A549 (cell line): Measurements from ENCODE around the gene ORM2. TPM values are rescaled to one million over a fixed set of nuclear protein-coding genes. Genes with fewer than 3 reads are reported as not detected.

Source experiments
- ATAC-seq, 2 experiments: fragments of 200-7000 bp in 1 of 2; fragments of >200 bp in 1 of 2; cut with Nextera tagmentation in 1 of 2; cut with Tn5 transposase in 1 of 2; 3 replicates each; pipeline versions ENCODE4 v1.8.0 to v1.9.1; 2018 to 2020; ENCODE audit warnings: mild to moderate bottlenecking in 1 of 2, moderate library complexity in 1 of 2
- CTCF ChIA-PET: fragments of 300-600 bp; sonication (Branson Sonifier 250); formaldehyde crosslinking; extraction: SDS; loops from one replicate; lab custom pipeline; 2021; ENCODE audit warnings: antibody characterized with exemption, inconsistent platforms; lab: Yijun Ruan, JAX
- POLR2A ChIA-PET: fragments of 350-600 bp; formaldehyde crosslinking; extraction: SDS; loops from one replicate; lab custom pipeline; 2021; ENCODE audit warnings: antibody characterized with exemption, inconsistent platforms; lab: Yijun Ruan, JAX
- DNase-seq, 2 experiments: peaks; one replicate each; pipeline versions ENCODE4 v3.0.0 to v3.0.0-alpha.2; 2011 to 2016; ENCODE audit warnings: low read depth in 1 of 2, low spot score in 1 of 2
- FAIRE-seq: peaks from 2 replicates; lab custom pipeline; 2011; peaks lifted over from hg19 to GRCh38; lab: Jason Lieb, UNC
- H3K27ac ChIP-seq, 2 experiments: fragments of >200 bp; sonication (Bioruptor Twin); formaldehyde crosslinking; 3 replicates each; pipeline ENCODE4 v1.5.1; 2016 to 2017
- H3K4me1 ChIP-seq: fragments of >200 bp; sonication (Bioruptor Twin); formaldehyde crosslinking; 3 replicates; pipeline ENCODE4 v1.6.1; 2016
- H3K4me2 ChIP-seq: fragments of >200 bp; sonication (Bioruptor Twin); formaldehyde crosslinking; 3 replicates; pipeline ENCODE4 v1.6.1; 2016
- H3K4me3 ChIP-seq: fragments of >200 bp; sonication (Bioruptor Twin); formaldehyde crosslinking; 3 replicates; pipeline ENCODE4 v1.5.1; 2016
- H3K9me3 ChIP-seq: fragments of >200 bp; sonication (Bioruptor Twin); formaldehyde crosslinking; 3 replicates; pipeline ENCODE4 v1.6.1; 2016
- ATOH8 ChIP-seq: fragments of 250-450 bp; sonication (Bioruptor Pico); IDR thresholded peaks from 2 replicates; pipeline ENCODE4 v1.5.0; 2020; ENCODE audit warnings: low read depth, mild to moderate bottlenecking, moderate library complexity
- CEBPB ChIP-seq, 2 experiments: fragments of >200 bp in 1 of 2; sonication (Bioruptor Twin) in 1 of 2; formaldehyde crosslinking in 1 of 2; IDR thresholded peaks; 2 replicates each; pipeline ENCODE4 v1.6.1; 2012 to 2016
- EP300 ChIP-seq, 2 experiments: fragments of >200 bp; sonication (Bioruptor Twin); formaldehyde crosslinking; IDR thresholded peaks; 2 replicates in 1 of 2; 3 replicates in 1 of 2; pipeline ENCODE4 v1.6.1; 2016 to 2017
- ESRRA ChIP-seq: fragments of 150-350 bp; IDR thresholded peaks from 2 replicates; pipeline ENCODE4 v1.6.1; 2014; ENCODE audit warnings: mild to moderate bottlenecking, low read length, borderline replicate concordance
- FOSL2 ChIP-seq, 2 experiments: fragments of 450-650 bp in 1 of 2; fragments of >200 bp in 1 of 2; sonication (Bioruptor Twin) in 1 of 2; formaldehyde crosslinking; IDR thresholded peaks; 2 replicates each; pipeline versions ENCODE4 v1.5.0 to v1.6.1; 2016 to 2020; ENCODE audit warnings: mild to moderate bottlenecking in 1 of 2, moderate library complexity in 1 of 2
- FOXS1 ChIP-seq: fragments of 250-450 bp; sonication (Bioruptor Pico); IDR thresholded peaks from 2 replicates; pipeline ENCODE4 v1.5.0; 2020; ENCODE audit warnings: mild to moderate bottlenecking, moderate library complexity
- HDAC2 ChIP-seq: fragments of 200-600 bp; sonication (generic); IDR thresholded peaks from 2 replicates; pipeline ENCODE4 v1.6.1; 2016
- HOXA7 ChIP-seq: fragments of 250-450 bp; sonication (Bioruptor Pico); IDR thresholded peaks from 2 replicates; pipeline ENCODE4 v1.5.0; 2020; ENCODE audit warnings: mild to moderate bottlenecking, moderate library complexity
- HOXB5 ChIP-seq: fragments of 250-450 bp; sonication (Bioruptor Pico); IDR thresholded peaks from 2 replicates; pipeline ENCODE4 v1.5.0; 2020; ENCODE audit warnings: mild to moderate bottlenecking, moderate library complexity
- JUN ChIP-seq, 2 experiments: fragments of >200 bp; sonication (Bioruptor Twin); formaldehyde crosslinking; IDR thresholded peaks; 2 replicates in 1 of 2; 3 replicates in 1 of 2; pipeline ENCODE4 v1.6.1; 2016 to 2017
- JUNB ChIP-seq: fragments of >200 bp; sonication (Bioruptor Twin); formaldehyde crosslinking; IDR thresholded peaks from 2 replicates; pipeline ENCODE4 v1.6.1; 2016
- MAX ChIP-seq: IDR thresholded peaks from 2 replicates; pipeline ENCODE4 v1.6.1; 2012
- MAZ ChIP-seq: fragments of 150-350 bp; IDR thresholded peaks from 2 replicates; pipeline ENCODE4 v1.6.1; 2014; ENCODE audit warnings: antibody characterized with exemption, low read depth, low read length, borderline replicate concordance
- NFE2L2 ChIP-seq: fragments of 150-350 bp; conservative IDR thresholded peaks from 2 replicates; pipeline ENCODE4 v1.6.1; 2014; ENCODE audit warnings: low read length
- NPAS2 ChIP-seq: fragments of 250-450 bp; sonication (Bioruptor Pico); IDR thresholded peaks from 2 replicates; pipeline ENCODE4 v1.8.0; 2022; ENCODE audit warnings: mild to moderate bottlenecking, moderate library complexity, borderline replicate concordance
- NR3C1 ChIP-seq: fragments of >200 bp; sonication (Bioruptor Twin); formaldehyde crosslinking; IDR thresholded peaks from 3 replicates; pipeline ENCODE4 v1.6.1; 2017
- POLR2A ChIP-seq: IDR thresholded peaks from 2 replicates; pipeline ENCODE4 v1.6.1; 2012; ENCODE audit warnings: mild to moderate bottlenecking, low read length
- POLR2AphosphoS2 ChIP-seq: conservative IDR thresholded peaks from 2 replicates; pipeline ENCODE4 v1.6.1; 2012; ENCODE audit warnings: low read length, improper control_type of control experiment, inconsistent platforms
- RAD21 ChIP-seq, 2 experiments: fragments of >200 bp in 1 of 2; sonication (Bioruptor Twin) in 1 of 2; formaldehyde crosslinking in 1 of 2; IDR thresholded peaks in 1 of 2; conservative IDR thresholded peaks in 1 of 2; 2 replicates in 1 of 2; 3 replicates in 1 of 2; pipeline ENCODE4 v1.6.1; 2012 to 2018; ENCODE audit warnings: inconsistent platforms in 1 of 2
- RARB ChIP-seq: fragments of 250-450 bp; sonication (Bioruptor Pico); IDR thresholded peaks from 2 replicates; pipeline ENCODE4 v1.8.0; 2021; ENCODE audit warnings: mild to moderate bottlenecking, moderate library complexity
- RCOR1 ChIP-seq: fragments of 150-350 bp; IDR thresholded peaks from 2 replicates; pipeline ENCODE4 v1.6.1; 2014; ENCODE audit warnings: antibody characterized with exemption, low read length, low read depth
- RFX5 ChIP-seq: fragments of 450-650 bp; IDR thresholded peaks from 2 replicates; pipeline ENCODE4 v1.7.1; 2014; ENCODE audit warnings: antibody characterized with exemption, mild to moderate bottlenecking, moderate library complexity
- RNF2 ChIP-seq: fragments of 200-600 bp; sonication (generic); IDR thresholded peaks from 2 replicates; pipeline ENCODE4 v1.6.1; 2016; ENCODE audit warnings: low read depth, mild to moderate bottlenecking, antibody characterized with exemption, moderate library complexity, borderline replicate concordance
- SMC3 ChIP-seq: fragments of >200 bp; sonication (Bioruptor Twin); formaldehyde crosslinking; IDR thresholded peaks from 3 replicates; pipeline ENCODE4 v1.6.1; 2018; ENCODE audit warnings: inconsistent platforms
- SREBF2 ChIP-seq: fragments of 450-650 bp; IDR thresholded peaks from 2 replicates; pipeline ENCODE4 v1.6.1; 2014; ENCODE audit warnings: mild to moderate bottlenecking, moderate library complexity
- TFCP2L1 ChIP-seq: fragments of 250-450 bp; sonication (Bioruptor Pico); IDR thresholded peaks from 2 replicates; pipeline ENCODE4 v1.5.0; 2021; ENCODE audit warnings: mild to moderate bottlenecking
- ZC3H11A ChIP-seq: fragments of 450-650 bp; IDR thresholded peaks from 2 replicates; pipeline ENCODE4 v1.6.1; 2014; ENCODE audit warnings: antibody characterized with exemption, mild to moderate bottlenecking
- WGBS: methylation state at CpG from one replicate; pipeline ENCODE4 v1.1.6; 2017; ENCODE audit errors: missing lambda C conversion rate; 5-methylcytosine and 5-hydroxymethylcytosine counted together
- polyA plus RNA-seq, 4 experiments: library from polyadenylated mRNA; depleted of rRNA in 3 of 4; stranded (reverse); fragments of >200 nt; fragmentation: RNase III in 1 of 4; extraction: RNeasy Plus Mini Kit Qiagen cat#74134 plus additional on column Dnase treatment in 1 of 4; gene quantifications; 2 replicates in 3 of 4; 3 replicates in 1 of 4; pipeline ENCODE4 v1.2.3, GENCODE V29; 2011 to 2017
- TF ChIP-seq, protein P1 (sequence below): fragments of >200 bp; sonication (Bioruptor Twin); formaldehyde crosslinking; IDR thresholded peaks from 3 replicates; pipeline ENCODE4 v1.5.1; 2016
- TF ChIP-seq, protein P2 (sequence below): fragments of 150-350 bp; IDR thresholded peaks from 2 replicates; pipeline ENCODE4 v1.6.1; 2014; ENCODE audit warnings: low read depth, mild to moderate bottlenecking, low read length
- TF ChIP-seq, protein P3 (sequence below): fragments of 250-450 bp; sonication (Bioruptor Pico); IDR thresholded peaks from 2 replicates; pipeline ENCODE4 v1.5.0; 2021; ENCODE audit warnings: mild to moderate bottlenecking, moderate library complexity, borderline replicate concordance
- TF ChIP-seq, protein P4 (sequence below): IDR thresholded peaks from 2 replicates; pipeline ENCODE4 v1.6.1; 2012

The ORM2 gene
- polyA plus RNA-seq, 2 of the 4 experiments (the other 2 are of a cell fraction), result 0.10 TPM; not detected in 1

DNA sequence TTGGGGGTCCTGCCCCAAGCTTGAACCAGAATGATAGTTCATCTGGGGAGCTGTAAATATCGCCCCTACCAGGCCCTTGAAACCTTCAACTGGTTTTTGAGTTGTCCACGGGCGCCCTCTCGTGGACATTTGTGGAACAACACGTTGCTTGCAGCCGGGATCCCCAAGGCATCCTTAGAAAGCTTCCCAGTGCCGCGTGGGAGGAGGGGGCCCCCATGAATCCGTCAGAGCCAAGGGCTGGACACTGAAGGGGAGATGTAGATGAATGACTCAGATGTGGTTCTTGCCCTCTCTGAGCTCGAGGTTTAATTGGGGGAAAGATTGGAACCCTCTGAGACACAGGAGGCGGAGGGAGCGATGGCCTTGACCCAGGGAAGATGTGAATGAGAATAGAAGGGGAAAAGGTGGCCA is 38.6 kb upstream of the ORM2 start:
- Histone ChIP-seq H3K4me2 (no peak overlapping the region), H3K27ac (peak overlapping the region; percentile 63 to 88), H3K4me3 (no peak overlapping the region), H3K9me3 (peaks cover 9% of the 10 kb centered on the region; the same call in 2 of the 3 replicates), H3K4me1 (peaks cover 39% of the 10 kb centered on the region)
- CTCF ChIA-PET, result interaction anchor here (0.6 to 10.0 kb wide), 85 partner anchors 9 to 843 kb away, joined by 3 to 216 read pairs (median 5); partner anchors contain the start of genes AMBP, COL27A1 and KIF12
- peak; percentile 57 to 64 for DNase-seq
- WGBS, result 18% methylated on average over 12 of the region's 12 CpGs
- POLR2A ChIA-PET, result interaction anchor here (1.2 kb wide), 1 partner anchor 134 kb away, joined by 5 read pairs; no protein-coding TSS in a partner anchor
- no peak for FAIRE-seq
- TF ChIP-seq POLR2A (no peak), HOXA7 (CRISPR knock-in tag) (no peak), NPAS2 (CRISPR knock-in tag) (no peak), TFCP2L1 (no peak), POLR2AphosphoS2 (no peak), FOSL2 (IDR thresholded peaks at IDR 0.05) (no peak), FOSL2 (CRISPR knock-in tag; IDR thresholded peaks at IDR 0.05) (no peak), EP300 (IDR thresholded peaks at IDR 0.05) (no peak), FOXS1 (CRISPR knock-in tag) (no peak), MAX (peak; percentile 54), JUN (IDR thresholded peaks at IDR 0.05) (no peak), RARB (CRISPR knock-in tag) (no peak), RFX5 (no peak), NFE2L2 (no peak), MAZ (no peak), RAD21 (conservative IDR thresholded peaks at IDR 0.05 in 1 of 2, IDR thresholded peaks at IDR 0.05 in 1 of 2) (peak; percentile 94 to 96), ESRRA (no peak), SMC3 (peak; percentile 96), SREBF2 (no peak), NR3C1 (no peak)
- TF ChIP-seq, protein P1, sequence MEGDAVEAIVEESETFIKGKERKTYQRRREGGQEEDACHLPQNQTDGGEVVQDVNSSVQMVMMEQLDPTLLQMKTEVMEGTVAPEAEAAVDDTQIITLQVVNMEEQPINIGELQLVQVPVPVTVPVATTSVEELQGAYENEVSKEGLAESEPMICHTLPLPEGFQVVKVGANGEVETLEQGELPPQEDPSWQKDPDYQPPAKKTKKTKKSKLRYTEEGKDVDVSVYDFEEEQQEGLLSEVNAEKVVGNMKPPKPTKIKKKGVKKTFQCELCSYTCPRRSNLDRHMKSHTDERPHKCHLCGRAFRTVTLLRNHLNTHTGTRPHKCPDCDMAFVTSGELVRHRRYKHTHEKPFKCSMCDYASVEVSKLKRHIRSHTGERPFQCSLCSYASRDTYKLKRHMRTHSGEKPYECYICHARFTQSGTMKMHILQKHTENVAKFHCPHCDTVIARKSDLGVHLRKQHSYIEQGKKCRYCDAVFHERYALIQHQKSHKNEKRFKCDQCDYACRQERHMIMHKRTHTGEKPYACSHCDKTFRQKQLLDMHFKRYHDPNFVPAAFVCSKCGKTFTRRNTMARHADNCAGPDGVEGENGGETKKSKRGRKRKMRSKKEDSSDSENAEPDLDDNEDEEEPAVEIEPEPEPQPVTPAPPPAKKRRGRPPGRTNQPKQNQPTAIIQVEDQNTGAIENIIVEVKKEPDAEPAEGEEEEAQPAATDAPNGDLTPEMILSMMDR, result peak; percentile 91
- TF ChIP-seq, protein P2, sequence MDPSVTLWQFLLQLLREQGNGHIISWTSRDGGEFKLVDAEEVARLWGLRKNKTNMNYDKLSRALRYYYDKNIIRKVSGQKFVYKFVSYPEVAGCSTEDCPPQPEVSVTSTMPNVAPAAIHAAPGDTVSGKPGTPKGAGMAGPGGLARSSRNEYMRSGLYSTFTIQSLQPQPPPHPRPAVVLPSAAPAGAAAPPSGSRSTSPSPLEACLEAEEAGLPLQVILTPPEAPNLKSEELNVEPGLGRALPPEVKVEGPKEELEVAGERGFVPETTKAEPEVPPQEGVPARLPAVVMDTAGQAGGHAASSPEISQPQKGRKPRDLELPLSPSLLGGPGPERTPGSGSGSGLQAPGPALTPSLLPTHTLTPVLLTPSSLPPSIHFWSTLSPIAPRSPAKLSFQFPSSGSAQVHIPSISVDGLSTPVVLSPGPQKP, result no peak
- ATAC-seq, result peak; percentile 32 to 69; a peak in 4 of 6 replicates

DNA sequence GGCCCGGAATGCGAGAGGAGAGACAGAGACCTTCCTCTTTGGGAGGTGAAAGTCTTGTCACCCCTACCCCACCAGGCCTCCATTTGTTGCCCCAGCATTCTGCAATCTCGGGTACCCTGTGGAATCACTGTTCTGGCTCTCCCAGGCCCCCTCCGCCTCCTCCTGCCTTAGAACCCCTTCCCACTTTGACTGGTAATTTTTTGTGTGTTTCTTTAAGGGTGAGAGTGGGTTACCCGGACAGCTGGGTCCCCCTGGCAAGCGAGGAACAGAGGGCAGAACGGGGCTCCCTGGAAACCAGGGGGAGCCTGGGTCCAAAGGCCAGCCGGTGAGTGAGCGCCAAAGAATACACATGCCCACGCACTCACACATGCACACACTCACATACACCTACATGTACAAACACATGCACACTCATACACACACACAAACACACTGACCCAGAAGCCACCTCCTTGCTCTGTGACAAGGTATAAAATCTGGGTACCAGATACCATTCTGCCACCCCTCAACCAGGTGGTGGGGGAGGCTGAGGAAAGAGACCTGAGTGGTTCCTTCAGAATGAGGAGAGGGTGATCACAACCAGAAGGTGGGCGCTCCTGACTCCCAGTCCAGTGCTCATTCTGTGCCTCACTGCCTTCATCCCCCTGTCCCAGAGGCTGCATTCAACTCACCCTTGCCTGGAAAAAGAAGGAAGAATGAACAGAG is 37.6 kb upstream of the ORM2 start:
- H3K27ac ChIP-seq, result no peak overlapping the region
- FAIRE-seq, result no peak
- H3K4me1 ChIP-seq, result peaks cover 37% of the 10 kb centered on the region
- H3K4me2 ChIP-seq, result no peak overlapping the region
- TF ChIP-seq RCOR1, result no peak
- no peak for TF ChIP-seq ESRRA
- TF ChIP-seq CEBPB (IDR thresholded peaks at IDR 0.05), result no peak
- no peak for TF ChIP-seq NR3C1
- no peak for TF ChIP-seq HDAC2
- TF ChIP-seq, protein P3, sequence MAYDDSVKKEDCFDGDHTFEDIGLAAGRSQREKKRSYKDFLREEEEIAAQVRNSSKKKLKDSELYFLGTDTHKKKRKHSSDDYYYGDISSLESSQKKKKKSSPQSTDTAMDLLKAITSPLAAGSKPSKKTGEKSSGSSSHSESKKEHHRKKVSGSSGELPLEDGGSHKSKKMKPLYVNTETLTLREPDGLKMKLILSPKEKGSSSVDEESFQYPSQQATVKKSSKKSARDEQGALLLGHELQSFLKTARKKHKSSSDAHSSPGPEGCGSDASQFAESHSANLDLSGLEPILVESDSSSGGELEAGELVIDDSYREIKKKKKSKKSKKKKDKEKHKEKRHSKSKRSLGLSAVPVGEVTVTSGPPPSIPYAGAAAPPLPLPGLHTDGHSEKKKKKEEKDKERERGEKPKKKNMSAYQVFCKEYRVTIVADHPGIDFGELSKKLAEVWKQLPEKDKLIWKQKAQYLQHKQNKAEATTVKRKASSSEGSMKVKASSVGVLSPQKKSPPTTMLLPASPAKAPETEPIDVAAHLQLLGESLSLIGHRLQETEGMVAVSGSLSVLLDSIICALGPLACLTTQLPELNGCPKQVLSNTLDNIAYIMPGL (CRISPR knock-in tag), result no peak
- no peak for TF ChIP-seq POLR2AphosphoS2
- TF ChIP-seq JUNB, result no peak
- TF ChIP-seq, protein P4, sequence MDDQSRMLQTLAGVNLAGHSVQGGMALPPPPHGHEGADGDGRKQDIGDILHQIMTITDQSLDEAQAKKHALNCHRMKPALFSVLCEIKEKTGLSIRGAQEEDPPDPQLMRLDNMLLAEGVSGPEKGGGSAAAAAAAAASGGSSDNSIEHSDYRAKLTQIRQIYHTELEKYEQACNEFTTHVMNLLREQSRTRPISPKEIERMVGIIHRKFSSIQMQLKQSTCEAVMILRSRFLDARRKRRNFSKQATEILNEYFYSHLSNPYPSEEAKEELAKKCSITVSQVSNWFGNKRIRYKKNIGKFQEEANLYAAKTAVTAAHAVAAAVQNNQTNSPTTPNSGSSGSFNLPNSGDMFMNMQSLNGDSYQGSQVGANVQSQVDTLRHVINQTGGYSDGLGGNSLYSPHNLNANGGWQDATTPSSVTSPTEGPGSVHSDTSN, result no peak
- TF ChIP-seq NPAS2 (CRISPR knock-in tag), result no peak
- TF ChIP-seq ZC3H11A, result no peak
- no peak for TF ChIP-seq ATOH8 (CRISPR knock-in tag)
- TF ChIP-seq RFX5, result no peak
- no peak for TF ChIP-seq RNF2
- no peak for TF ChIP-seq HOXB5 (CRISPR knock-in tag)
- TF ChIP-seq SREBF2, result no peak
- ChIA-PET POLR2A (no interaction called here), CTCF (interaction anchor here (0.9 to 10.0 kb wide), 37 partner anchors 11 to 844 kb away, joined by 3 to 216 read pairs (median 9); partner anchors contain the start of genes AMBP and COL27A1)
- WGBS, result 88% methylated on average over 11 of the region's 11 CpGs
- no peak overlapping the region for H3K4me3 ChIP-seq
- no peak for ATAC-seq
- H3K9me3 ChIP-seq, result peaks cover 9% of the 10 kb centered on the region; the same call in 2 of the 3 replicates
- no peak for DNase-seq
